ENCODE measurements around the gene CCDC43.

The CCDC43 gene

GRCh38 chr17:44627513-44628242 is 61.9 kb downstream of the CCDC43 start:
- DNase-seq (ENCODE audit: low read depth in 2 of 3, low spot score in 1 of 3) = no peak
